ENCODE measurements around the gene FARP1.

- TF ChIP-seq FIP1L1 (IDR thresholded peaks at IDR 0.05; ENCODE audit: borderline replicate concordance, insufficient read depth, low read depth, low read length) (no peak), BCL6 (CRISPR knock-in tag; IDR thresholded peaks at IDR 0.05) (no peak), ZFP90 (CRISPR knock-in tag; IDR thresholded peaks at IDR 0.05; ENCODE audit: borderline replicate concordance) (no peak), TCF12 (IDR thresholded peaks at IDR 0.05) (no peak), TCF12 (CRISPR knock-in tag; IDR thresholded peaks at IDR 0.05) (no peak), ZNF17 (CRISPR knock-in tag; IDR thresholded peaks at IDR 0.05) (no peak), ZNF510 (CRISPR knock-in tag; IDR thresholded peaks at IDR 0.05; ENCODE audit: low read depth) (no peak), BCLAF1 (IDR thresholded peaks at IDR 0.05) (no peak), ZNF317 (CRISPR knock-in tag; IDR thresholded peaks at IDR 0.05) (no peak), UBTF (CRISPR knock-in tag; IDR thresholded peaks at IDR 0.05) (no peak), TCF7L2 (IDR thresholded peaks at IDR 0.05; ENCODE audit: low read depth, low read length) (no peak)
- TF ChIP-seq, protein P1, sequence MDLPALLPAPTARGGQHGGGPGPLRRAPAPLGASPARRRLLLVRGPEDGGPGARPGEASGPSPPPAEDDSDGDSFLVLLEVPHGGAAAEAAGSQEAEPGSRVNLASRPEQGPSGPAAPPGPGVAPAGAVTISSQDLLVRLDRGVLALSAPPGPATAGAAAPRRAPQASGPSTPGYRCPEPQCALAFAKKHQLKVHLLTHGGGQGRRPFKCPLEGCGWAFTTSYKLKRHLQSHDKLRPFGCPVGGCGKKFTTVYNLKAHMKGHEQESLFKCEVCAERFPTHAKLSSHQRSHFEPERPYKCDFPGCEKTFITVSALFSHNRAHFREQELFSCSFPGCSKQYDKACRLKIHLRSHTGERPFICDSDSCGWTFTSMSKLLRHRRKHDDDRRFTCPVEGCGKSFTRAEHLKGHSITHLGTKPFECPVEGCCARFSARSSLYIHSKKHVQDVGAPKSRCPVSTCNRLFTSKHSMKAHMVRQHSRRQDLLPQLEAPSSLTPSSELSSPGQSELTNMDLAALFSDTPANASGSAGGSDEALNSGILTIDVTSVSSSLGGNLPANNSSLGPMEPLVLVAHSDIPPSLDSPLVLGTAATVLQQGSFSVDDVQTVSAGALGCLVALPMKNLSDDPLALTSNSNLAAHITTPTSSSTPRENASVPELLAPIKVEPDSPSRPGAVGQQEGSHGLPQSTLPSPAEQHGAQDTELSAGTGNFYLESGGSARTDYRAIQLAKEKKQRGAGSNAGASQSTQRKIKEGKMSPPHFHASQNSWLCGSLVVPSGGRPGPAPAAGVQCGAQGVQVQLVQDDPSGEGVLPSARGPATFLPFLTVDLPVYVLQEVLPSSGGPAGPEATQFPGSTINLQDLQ (CRISPR knock-in tag; IDR thresholded peaks at IDR 0.05): no peak
- TF ChIP-seq, protein P2, sequence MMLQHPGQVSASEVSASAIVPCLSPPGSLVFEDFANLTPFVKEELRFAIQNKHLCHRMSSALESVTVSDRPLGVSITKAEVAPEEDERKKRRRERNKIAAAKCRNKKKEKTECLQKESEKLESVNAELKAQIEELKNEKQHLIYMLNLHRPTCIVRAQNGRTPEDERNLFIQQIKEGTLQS (CRISPR knock-in tag; IDR thresholded peaks at IDR 0.05): no peak
- TF ChIP-seq, protein P3, sequence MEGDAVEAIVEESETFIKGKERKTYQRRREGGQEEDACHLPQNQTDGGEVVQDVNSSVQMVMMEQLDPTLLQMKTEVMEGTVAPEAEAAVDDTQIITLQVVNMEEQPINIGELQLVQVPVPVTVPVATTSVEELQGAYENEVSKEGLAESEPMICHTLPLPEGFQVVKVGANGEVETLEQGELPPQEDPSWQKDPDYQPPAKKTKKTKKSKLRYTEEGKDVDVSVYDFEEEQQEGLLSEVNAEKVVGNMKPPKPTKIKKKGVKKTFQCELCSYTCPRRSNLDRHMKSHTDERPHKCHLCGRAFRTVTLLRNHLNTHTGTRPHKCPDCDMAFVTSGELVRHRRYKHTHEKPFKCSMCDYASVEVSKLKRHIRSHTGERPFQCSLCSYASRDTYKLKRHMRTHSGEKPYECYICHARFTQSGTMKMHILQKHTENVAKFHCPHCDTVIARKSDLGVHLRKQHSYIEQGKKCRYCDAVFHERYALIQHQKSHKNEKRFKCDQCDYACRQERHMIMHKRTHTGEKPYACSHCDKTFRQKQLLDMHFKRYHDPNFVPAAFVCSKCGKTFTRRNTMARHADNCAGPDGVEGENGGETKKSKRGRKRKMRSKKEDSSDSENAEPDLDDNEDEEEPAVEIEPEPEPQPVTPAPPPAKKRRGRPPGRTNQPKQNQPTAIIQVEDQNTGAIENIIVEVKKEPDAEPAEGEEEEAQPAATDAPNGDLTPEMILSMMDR (CRISPR knock-in tag; IDR thresholded peaks at IDR 0.05): no peak
Observed at GRCh38 chr13:98493042-98493712, 350.3 kb downstream of the FARP1 start.

Measured in HepG2 (cell line).